Hepatocyte (in vitro differentiated cells): ENCODE measurements around the gene RALBP1.

Experiments used
- CTCF ChIP-seq: fragments of 200-600 bp; sonication (generic); IDR thresholded peaks from 2 replicates; pipeline ENCODE4 v1.5.1; 2016; ENCODE audit warnings: antibody characterized with exemption, mild to moderate bottlenecking; ENCODE audit not compliant: poor library complexity
- EZH2 ChIP-seq: fragments of 200-600 bp; sonication (generic); IDR thresholded peaks from 2 replicates; pipeline ENCODE4 v1.6.1; 2016; ENCODE audit warnings: antibody characterized with exemption, mild to moderate bottlenecking, borderline replicate concordance

GRCh38 chr18:9475643-9476591, 604 bp downstream of the RALBP1 start:
- TF ChIP-seq CTCF = no peak
- no peak for TF ChIP-seq EZH2
